H9 (cell line): Measurements from ENCODE around the gene TRIM17. TPM values are rescaled to one million over a fixed set of nuclear protein-coding genes. Genes with fewer than 3 reads are reported as not detected.
A peak's percentile ranks its signal among the peaks of the same experiment; 100 is the strongest.

ENCODE experiments used
- DNase-seq: peaks from one replicate; pipeline ENCODE4 v3.0.0-alpha.2; 2017
- H2AFZ ChIP-seq: one replicate; pipeline ENCODE4 v1.6.1; 2013; ENCODE audit warnings: mild to moderate bottlenecking, low read length, control low read depth, moderate library complexity
- H2AK5ac ChIP-seq: 2 replicates; pipeline ENCODE4 v1.6.1; 2013; ENCODE audit warnings: low read length, control low read depth, mixed read lengths; ENCODE audit not compliant: insufficient read length
- H2BK120ac ChIP-seq: one replicate; pipeline ENCODE4 v1.6.1; 2013; ENCODE audit warnings: low read depth, mild to moderate bottlenecking, low read length, control low read depth, inconsistent platforms; ENCODE audit not compliant: poor library complexity, severe bottlenecking
- H2BK12ac ChIP-seq: 2 replicates; pipeline ENCODE4 v1.6.1; 2013; ENCODE audit warnings: low read length, control low read depth, mixed read lengths, low read depth; ENCODE audit not compliant: insufficient read length
- H2BK15ac ChIP-seq: 2 replicates; pipeline ENCODE4 v1.6.1; 2013; ENCODE audit warnings: low read depth, low read length, control low read depth
- H2BK20ac ChIP-seq: one replicate; pipeline ENCODE4 v1.6.1; 2013; ENCODE audit warnings: low read depth, mild to moderate bottlenecking, low read length, control low read depth, inconsistent platforms; ENCODE audit not compliant: poor library complexity, severe bottlenecking
- H2BK5ac ChIP-seq: 2 replicates; pipeline ENCODE4 v1.6.1; 2013; ENCODE audit warnings: low read length, control low read depth, mixed read lengths; ENCODE audit not compliant: insufficient read length
- H3K14ac ChIP-seq: 2 replicates; pipeline ENCODE4 v1.6.1; 2013; ENCODE audit warnings: low read length, control low read depth; ENCODE audit not compliant: insufficient read depth
- H3K18ac ChIP-seq: 2 replicates; pipeline ENCODE4 v1.6.1; 2013; ENCODE audit warnings: low read depth, mild to moderate bottlenecking, mixed read lengths, low read length, control low read depth; ENCODE audit not compliant: insufficient read length
- H3K23ac ChIP-seq: 2 replicates; pipeline ENCODE4 v1.6.1; 2013; ENCODE audit warnings: low read length, control low read depth, mixed read lengths, low read depth; ENCODE audit not compliant: insufficient read length
- H3K23me2 ChIP-seq: 2 replicates; pipeline ENCODE4 v1.6.1; 2013; ENCODE audit warnings: low read depth, mild to moderate bottlenecking, mixed read lengths, low read length, control low read depth; ENCODE audit not compliant: insufficient read length, poor library complexity, severe bottlenecking
- H3K27ac ChIP-seq: 2 replicates; pipeline ENCODE4 v1.5.1; 2013; ENCODE audit warnings: low read length, control low read depth, mixed read lengths, low read depth; ENCODE audit not compliant: insufficient read length
- H3K27me3 ChIP-seq: 2 replicates; pipeline ENCODE4 v1.6.1; 2013; ENCODE audit warnings: low read length, control low read depth, inconsistent platforms; ENCODE audit not compliant: insufficient read depth
- H3K4ac ChIP-seq: 2 replicates; pipeline ENCODE4 v1.6.1; 2013; ENCODE audit warnings: low read depth, mild to moderate bottlenecking, control low read depth, inconsistent platforms, low read length, moderate library complexity
- H3K4me1 ChIP-seq: 2 replicates; pipeline ENCODE4 v1.6.1; 2013; ENCODE audit warnings: low read length, control low read depth, inconsistent platforms; ENCODE audit not compliant: insufficient read depth
- H3K4me2 ChIP-seq: 2 replicates; pipeline ENCODE4 v1.6.1; 2013; ENCODE audit warnings: low read length, control low read depth, mixed read lengths; ENCODE audit not compliant: insufficient read length, insufficient read depth
- H3K56ac ChIP-seq: 2 replicates; pipeline ENCODE4 v1.6.1; 2013; ENCODE audit warnings: low read depth, mild to moderate bottlenecking, mixed read lengths, low read length, control low read depth; ENCODE audit not compliant: insufficient read length
- H3K79me1 ChIP-seq: 2 replicates; pipeline ENCODE4 v1.6.1; 2013; ENCODE audit warnings: low read depth, mild to moderate bottlenecking, moderate library complexity, low read length, control low read depth, inconsistent platforms; ENCODE audit not compliant: insufficient read depth, poor library complexity, severe bottlenecking
- H3K79me2 ChIP-seq: 2 replicates; pipeline ENCODE4 v1.6.1; 2013; ENCODE audit warnings: low read length, control low read depth, inconsistent platforms; ENCODE audit not compliant: insufficient read depth
- H3K9ac ChIP-seq: 2 replicates; pipeline ENCODE4 v1.6.1; 2013; ENCODE audit warnings: low read length, control low read depth, mixed read lengths; ENCODE audit not compliant: insufficient read length; ENCODE audit errors: extremely low read depth
- H3K9me3 ChIP-seq: one replicate; pipeline ENCODE4 v1.6.1; 2013; ENCODE audit warnings: low read depth, low read length, inconsistent platforms; ENCODE audit not compliant: control insufficient read depth
- H3T11ph ChIP-seq: one replicate; pipeline ENCODE4 v1.6.1; 2013; ENCODE audit warnings: mild to moderate bottlenecking, low read length, control low read depth, inconsistent platforms
- H4K20me1 ChIP-seq: one replicate; pipeline ENCODE4 v1.6.1; 2013; ENCODE audit not compliant: control insufficient read depth, insufficient read length, insufficient read depth
- H4K5ac ChIP-seq: 2 replicates; pipeline ENCODE4 v1.6.1; 2013; ENCODE audit warnings: low read depth, mild to moderate bottlenecking, mixed read lengths, low read length, control low read depth; ENCODE audit not compliant: insufficient read length
- H4K8ac ChIP-seq: replicated peaks from 2 replicates; pipeline ENCODE4 v1.6.1; 2013; ENCODE audit warnings: low read length, control low read depth, mixed read lengths, low read depth; ENCODE audit not compliant: insufficient read length
- H4K91ac ChIP-seq: 2 replicates; pipeline ENCODE4 v1.6.1; 2013; ENCODE audit warnings: low read depth, mild to moderate bottlenecking, moderate library complexity, mixed read lengths, low read length, control low read depth; ENCODE audit not compliant: insufficient read length
- H3K27ac Mint-ChIP-seq, 3 experiments: 2 replicates in 2 of 3; 3 replicates in 1 of 3; pipeline ENCODE4 v1.8.0; 2020 to 2021; ENCODE audit warnings: mixed read lengths in 3 of 3, mild to moderate bottlenecking in 1 of 3, moderate library complexity in 1 of 3
- H3K27me3 Mint-ChIP-seq: 2 replicates; pipeline ENCODE4 v1.8.0; 2021; ENCODE audit warnings: low read depth, mild to moderate bottlenecking, moderate library complexity, mixed read lengths
- H3K36me3 Mint-ChIP-seq, 3 experiments: 2 replicates in 2 of 3; 3 replicates in 1 of 3; pipeline ENCODE4 v1.8.0; 2020 to 2021; ENCODE audit warnings: low read depth in 3 of 3, mixed read lengths in 3 of 3; ENCODE audit not compliant: insufficient read depth in 1 of 3
- H3K4me1 Mint-ChIP-seq, 2 experiments: 2 replicates each; pipeline ENCODE4 v1.8.0; 2020; ENCODE audit warnings: mixed read lengths in 2 of 2
- H3K4me3 Mint-ChIP-seq, 2 experiments: 2 replicates in 1 of 2; 3 replicates in 1 of 2; pipeline ENCODE4 v1.8.0; 2020 to 2021; ENCODE audit warnings: mild to moderate bottlenecking in 2 of 2, mixed read lengths in 2 of 2, moderate library complexity in 1 of 2
- H3K9me3 Mint-ChIP-seq, 2 experiments: 2 replicates in 1 of 2; 3 replicates in 1 of 2; pipeline ENCODE4 v1.8.0; 2020; ENCODE audit warnings: mild to moderate bottlenecking in 2 of 2, mixed read lengths in 2 of 2, moderate library complexity in 1 of 2
- WGBS: extraction: QIAGEN DNeasy Blood & Tissue Kit; methylation state at CpG from one replicate; pipeline ENCODE4 v1.1.7; 2013; ENCODE audit warnings: missing lambda C conversion rate, low lambda C conversion rate, mixed read lengths; ENCODE audit not compliant: insufficient read length; ENCODE audit errors: extremely low coverage; 5-methylcytosine and 5-hydroxymethylcytosine counted together
- total RNA-seq: library from RNA; stranded (reverse); gene quantifications from 2 replicates; pipeline ENCODE4 v1.2.1, GENCODE V29; 2021
- TF ChIP-seq, protein P1 (sequence below): fragments of 200-600 bp; sonication (generic); conservative IDR thresholded peaks from 3 replicates; pipeline ENCODE4 v1.8.0; 2021; ENCODE audit warnings: antibody characterized with exemption, mild to moderate bottlenecking

The TRIM17 gene
- total RNA-seq, 1 experiment from 2014 or later: 2.8 TPM

DNA sequence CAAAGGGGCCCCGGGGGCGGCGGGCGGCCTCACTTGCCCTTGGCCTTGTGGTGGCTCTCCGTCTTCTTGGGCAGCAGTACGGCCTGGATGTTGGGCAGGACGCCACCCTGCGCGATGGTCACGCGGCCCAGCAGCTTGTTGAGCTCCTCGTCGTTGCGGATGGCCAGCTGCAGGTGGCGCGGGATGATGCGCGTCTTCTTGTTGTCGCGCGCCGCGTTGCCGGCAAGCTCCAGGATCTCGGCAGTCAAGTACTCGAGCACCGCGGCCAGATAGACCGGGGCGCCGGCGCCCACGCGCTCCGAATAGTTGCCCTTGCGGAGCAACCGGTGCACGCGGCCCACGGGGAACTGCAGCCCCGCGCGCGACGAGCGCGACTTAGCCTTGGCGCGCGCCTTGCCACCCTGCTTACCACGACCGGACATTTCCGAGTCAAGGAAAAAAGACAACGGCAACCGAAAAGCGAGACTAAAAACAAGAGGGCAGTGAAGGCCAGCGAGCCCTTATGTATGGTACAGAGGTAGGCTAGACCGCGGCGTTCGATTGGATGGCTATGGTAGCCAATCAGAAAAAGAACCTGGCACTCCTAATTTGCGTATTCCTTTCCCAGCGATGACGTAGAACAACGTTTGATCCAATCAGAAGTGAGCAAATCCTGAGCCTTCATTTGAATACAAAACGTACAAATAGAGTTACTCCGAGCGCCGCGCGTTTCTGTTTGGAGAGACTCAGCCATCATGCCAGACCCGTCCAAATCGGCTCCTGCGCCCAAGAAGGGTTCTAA lies 40.9 kb upstream of the TRIM17 start:
- Histone ChIP-seq H3K14ac (peak overlapping the region; percentile 75), H3K27me3 (peaks cover 3% of the 10 kb centered on the region; the same call in 1 of the 2 replicates), H3K18ac (peak overlapping the region; percentile 62), H4K5ac (no peak overlapping the region), H4K20me1 (no peaks in the 10 kb centered on the region), H4K8ac (no peak overlapping the region), H2AFZ (no peak overlapping the region), H3K23ac (no peak overlapping the region), H4K91ac (no peak overlapping the region), H2AK5ac (no peak overlapping the region), H2BK5ac (no peak overlapping the region), H3K79me1 (no peaks in the 10 kb centered on the region), H2BK15ac (no peak overlapping the region), H3K4me1 (no peaks in the 10 kb centered on the region), H3K4me2 (peak overlapping the region; percentile 77), H3K79me2 (no peaks in the 10 kb centered on the region), H2BK12ac (no peak overlapping the region), H3T11ph (no peak overlapping the region), H2BK120ac (no peak overlapping the region), H3K23me2 (no peaks in the 10 kb centered on the region), H2BK20ac (no peak overlapping the region), H3K56ac (no peak overlapping the region), H3K27ac (no peak overlapping the region), H3K9ac (peak overlapping the region; percentile 47), H3K9me3 (no peaks in the 10 kb centered on the region), H3K4ac (no peak overlapping the region)
- TF ChIP-seq, protein P1, sequence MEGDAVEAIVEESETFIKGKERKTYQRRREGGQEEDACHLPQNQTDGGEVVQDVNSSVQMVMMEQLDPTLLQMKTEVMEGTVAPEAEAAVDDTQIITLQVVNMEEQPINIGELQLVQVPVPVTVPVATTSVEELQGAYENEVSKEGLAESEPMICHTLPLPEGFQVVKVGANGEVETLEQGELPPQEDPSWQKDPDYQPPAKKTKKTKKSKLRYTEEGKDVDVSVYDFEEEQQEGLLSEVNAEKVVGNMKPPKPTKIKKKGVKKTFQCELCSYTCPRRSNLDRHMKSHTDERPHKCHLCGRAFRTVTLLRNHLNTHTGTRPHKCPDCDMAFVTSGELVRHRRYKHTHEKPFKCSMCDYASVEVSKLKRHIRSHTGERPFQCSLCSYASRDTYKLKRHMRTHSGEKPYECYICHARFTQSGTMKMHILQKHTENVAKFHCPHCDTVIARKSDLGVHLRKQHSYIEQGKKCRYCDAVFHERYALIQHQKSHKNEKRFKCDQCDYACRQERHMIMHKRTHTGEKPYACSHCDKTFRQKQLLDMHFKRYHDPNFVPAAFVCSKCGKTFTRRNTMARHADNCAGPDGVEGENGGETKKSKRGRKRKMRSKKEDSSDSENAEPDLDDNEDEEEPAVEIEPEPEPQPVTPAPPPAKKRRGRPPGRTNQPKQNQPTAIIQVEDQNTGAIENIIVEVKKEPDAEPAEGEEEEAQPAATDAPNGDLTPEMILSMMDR: peak; percentile 57
- Mint-ChIP-seq H3K36me3 (peaks cover 4 to 8% (median 5%) of the 10 kb centered on the region in 3 experiments; a peak in 6 of 7 replicates), H3K4me1 (peaks cover 21 to 28% of the 10 kb centered on the region in 2 experiments), H3K4me3 (peak overlapping the region; percentile 95 to 100), H3K9me3 (no peaks in the 10 kb centered on the region; a peak in 1 of 5 replicates), H3K27me3 (peaks cover 40% of the 10 kb centered on the region), H3K27ac (peak overlapping the region; percentile 94 to 99 (median 99))
- WGBS: no CpG with 5 or more reads among the region's 74 CpGs
- DNase-seq: peak; percentile 93
